GM18867 (cell line): Measurements from ENCODE around the gene TCIRG1.

Experiments used
- ATAC-seq: cut with Tn5 transposase; IDR thresholded peaks from one replicate; pipeline ENCODE4 v1.9.1; 2021; ENCODE audit warnings: mild to moderate bottlenecking, moderate library complexity; ENCODE audit not compliant: unreplicated experiment

The TCIRG1 gene

GRCh38 chr11:68004551-68005335 is 34.1 kb upstream of the TCIRG1 start:
- ATAC-seq = no peak

- ATAC-seq = no peak
Measured at GRCh38 chr11:68006606-68007166, 32.1 kb upstream of the TCIRG1 start.

GRCh38 chr11:68007498-68008380 is 31.1 kb upstream of the TCIRG1 start:
- ATAC-seq = no peak

- no peak for ATAC-seq
Measured at GRCh38 chr11:68008381-68009337, 30.2 kb upstream of the TCIRG1 start.

- ATAC-seq = no peak
Measured at GRCh38 chr11:68009391-68010089, 29.3 kb upstream of the TCIRG1 start.

- ATAC-seq = no peak
Measured at GRCh38 chr11:68010090-68011041, 28.5 kb upstream of the TCIRG1 start, which contains the start of gene ALDH3B1. Gene ALDH3B1 (plus strand): TSS chr11:68010327. CDS start chr11:68015298, 4,971 bp downstream.

GRCh38 chr11:68011051-68011943 is 27.5 kb upstream of the TCIRG1 start:
- ATAC-seq = no peak

- ATAC-seq = no peak
Measured at GRCh38 chr11:68012044-68012842, 26.6 kb upstream of the TCIRG1 start.

- no peak for ATAC-seq
Measured at GRCh38 chr11:68012843-68013610, 25.8 kb upstream of the TCIRG1 start.

- no peak for ATAC-seq
Measured at GRCh38 chr11:68013611-68014156, 25.1 kb upstream of the TCIRG1 start.

- no peak for ATAC-seq
Measured at GRCh38 chr11:68014157-68014946, 24.5 kb upstream of the TCIRG1 start.

GRCh38 chr11:68014947-68015447 is 23.8 kb upstream of the TCIRG1 start:
- ATAC-seq = no peak

GRCh38 chr11:68015467-68015866 is 23.4 kb upstream of the TCIRG1 start:
- ATAC-seq = no peak

- ATAC-seq = no peak
Measured at GRCh38 chr11:68016161-68016903, 22.5 kb upstream of the TCIRG1 start.
